Activated T-cell treated with anti-CD3 and anti-CD28 coated beads for 4 hours (primary cell): Measurements from ENCODE around the gene MYOG.

ENCODE experiments used
- DNase-seq: peaks from one replicate; pipeline ENCODE4 v3.0.0-alpha.2; 2020

Gene MYOG

GRCh38 chr1:203117611-203118575, 32.1 kb upstream of the MYOG start:
- no peak for DNase-seq

- DNase-seq: no peak
Observed at GRCh38 chr1:203116091-203116820, 30.4 kb upstream of the MYOG start.

- DNase-seq: no peak
Observed at GRCh38 chr1:203114202-203114601, 28.4 kb upstream of the MYOG start.

GRCh38 chr1:203113308-203113707, 27.5 kb upstream of the MYOG start:
- no peak for DNase-seq

- DNase-seq: no peak
Observed at GRCh38 chr1:203112475-203112874, 26.7 kb upstream of the MYOG start.

- no peak for DNase-seq
Observed at GRCh38 chr1:203104789-203105390, 19.1 kb upstream of the MYOG start.

- DNase-seq: no peak
Observed at GRCh38 chr1:203103829-203104495, 18.1 kb upstream of the MYOG start.

GRCh38 chr1:203103216-203103615, 17.4 kb upstream of the MYOG start:
- DNase-seq: no peak

GRCh38 chr1:203101813-203102634, 16.2 kb upstream of the MYOG start:
- no peak for DNase-seq

- DNase-seq: no peak
Observed at GRCh38 chr1:203100516-203100869, 14.7 kb upstream of the MYOG start.

- DNase-seq: no peak
Observed at GRCh38 chr1:203099805-203100515, 14.1 kb upstream of the MYOG start.

- DNase-seq: no peak
Observed at GRCh38 chr1:203098914-203099520, 13.2 kb upstream of the MYOG start.

GRCh38 chr1:203098445-203098844, 12.6 kb upstream of the MYOG start:
- no peak for DNase-seq

- DNase-seq: no peak
Observed at GRCh38 chr1:203097001-203097400, 11.2 kb upstream of the MYOG start.

GRCh38 chr1:203096566-203096965, 10.8 kb upstream of the MYOG start:
- no peak for DNase-seq

GRCh38 chr1:203095061-203095690, 9.4 kb upstream of the MYOG start:
- DNase-seq: no peak

- no peak for DNase-seq
Observed at GRCh38 chr1:203093754-203094410, 8.1 kb upstream of the MYOG start.

- DNase-seq: no peak
Observed at GRCh38 chr1:203091761-203092330, 6.0 kb upstream of the MYOG start.

GRCh38 chr1:203091199-203091477, 5.3 kb upstream of the MYOG start:
- DNase-seq: no peak
